HuH-7 (cell line): ENCODE measurements around the gene HTR4.
"Not testable (repeated sequence)": the region's sequence is repeated elsewhere in the genome, so short reads cannot be mapped to it uniquely, and the experiment has no call there.

Experiments used
- DNase-seq: peaks from one replicate; pipeline ENCODE4 v3.0.0; 2011; ENCODE audit warnings: low spot score

Gene HTR4, protein sequence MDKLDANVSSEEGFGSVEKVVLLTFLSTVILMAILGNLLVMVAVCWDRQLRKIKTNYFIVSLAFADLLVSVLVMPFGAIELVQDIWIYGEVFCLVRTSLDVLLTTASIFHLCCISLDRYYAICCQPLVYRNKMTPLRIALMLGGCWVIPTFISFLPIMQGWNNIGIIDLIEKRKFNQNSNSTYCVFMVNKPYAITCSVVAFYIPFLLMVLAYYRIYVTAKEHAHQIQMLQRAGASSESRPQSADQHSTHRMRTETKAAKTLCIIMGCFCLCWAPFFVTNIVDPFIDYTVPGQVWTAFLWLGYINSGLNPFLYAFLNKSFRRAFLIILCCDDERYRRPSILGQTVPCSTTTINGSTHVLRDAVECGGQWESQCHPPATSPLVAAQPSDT

DNA sequence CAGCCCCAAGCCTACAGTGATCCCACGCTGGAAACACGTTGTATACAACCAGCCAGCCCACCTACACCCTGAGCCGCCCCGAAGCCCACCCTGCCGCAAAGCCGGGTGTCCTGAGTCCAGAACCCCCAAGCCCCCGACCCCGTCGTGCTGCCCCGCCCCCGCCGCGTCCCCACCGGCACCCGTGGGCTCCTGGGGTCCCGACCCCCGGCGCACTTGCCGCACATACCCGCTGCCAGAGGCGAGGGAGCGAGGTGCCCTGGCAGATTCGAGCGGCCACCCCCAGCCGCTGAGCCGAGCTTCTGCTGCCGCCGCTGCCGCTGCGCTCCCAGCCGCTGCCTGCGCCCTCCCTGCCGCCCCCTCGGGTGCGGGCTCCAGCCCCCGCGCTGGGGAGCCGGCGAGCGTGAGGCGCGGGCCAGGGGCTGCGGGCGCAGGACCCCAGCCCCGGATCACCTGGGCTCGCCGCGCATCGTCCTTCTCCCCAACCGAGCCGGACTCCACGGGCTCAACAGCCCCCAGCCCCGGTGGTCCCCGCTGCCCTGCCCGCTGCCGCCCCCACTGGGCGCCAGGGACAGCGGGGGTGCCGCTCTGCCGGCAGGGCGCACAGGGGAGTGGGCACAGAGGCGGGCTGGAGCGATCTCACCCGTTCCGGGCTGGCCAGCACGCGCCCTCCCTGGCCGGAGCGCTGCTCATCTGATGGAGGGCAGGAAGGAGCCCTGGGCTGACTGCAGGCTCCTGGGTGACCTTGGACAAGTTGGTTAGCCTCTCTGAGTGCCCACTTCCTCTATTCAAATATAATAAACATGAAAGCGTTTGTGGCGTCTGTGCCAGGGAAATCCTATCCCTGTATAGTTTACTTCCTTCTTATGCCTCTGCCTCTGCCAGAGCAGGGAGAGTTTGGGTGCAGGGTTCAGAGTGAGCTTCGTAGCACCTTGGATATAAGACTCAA is at the start of gene HTR4:
Gene HTR4, minus strand, starts transcription at position 692 of the 946 bp plus-strand sequence. CDS start 17,513 bp downstream, outside the sequence.
- DNase-seq = no peak

DNA sequence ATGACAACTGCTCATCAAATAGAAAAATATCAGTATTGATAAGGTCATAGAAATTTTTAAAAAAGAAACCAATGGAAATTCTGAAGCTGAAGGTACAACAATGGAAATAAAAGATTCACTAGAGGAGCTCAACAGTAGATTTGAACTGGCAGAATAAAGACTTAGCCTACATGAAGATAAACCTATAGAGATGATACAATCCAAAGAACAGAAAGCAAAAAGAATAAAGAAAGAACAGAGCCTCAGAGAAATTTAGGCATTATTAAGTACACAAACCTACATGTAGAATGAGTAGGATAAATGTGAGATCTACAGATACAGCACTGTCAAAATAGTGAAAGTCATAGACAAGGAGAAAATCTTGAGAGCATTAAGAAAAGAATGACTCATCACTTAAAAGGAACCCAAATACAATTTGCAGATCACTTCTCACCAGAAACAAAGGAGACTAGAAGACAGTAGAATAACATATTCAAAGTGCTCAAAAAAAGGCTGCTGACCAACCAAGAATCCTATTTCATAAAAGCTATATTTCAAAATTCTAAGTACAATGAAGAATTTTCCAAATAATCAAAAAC is 47.8 kb upstream of the HTR4 start:
- DNase-seq = no peak

DNA sequence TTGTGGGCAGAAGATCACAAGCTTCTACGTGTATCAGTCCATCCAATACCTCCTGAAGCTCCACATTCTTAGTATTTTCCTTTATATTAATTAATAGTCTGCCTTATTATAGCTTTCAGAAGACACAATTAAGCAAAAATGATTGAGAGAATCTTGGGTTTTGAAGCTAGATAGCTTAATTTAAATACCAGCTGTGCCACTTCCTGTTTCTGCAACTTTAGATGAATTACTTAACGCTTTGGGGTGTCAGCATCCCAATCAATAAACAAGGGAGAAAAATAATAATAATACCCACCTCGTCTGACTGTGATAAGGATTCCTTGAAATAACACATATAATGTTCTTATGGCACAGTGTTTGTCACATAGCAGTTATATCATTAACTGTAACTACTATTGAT is 44.7 kb upstream of the HTR4 start:
- no peak for DNase-seq

DNA sequence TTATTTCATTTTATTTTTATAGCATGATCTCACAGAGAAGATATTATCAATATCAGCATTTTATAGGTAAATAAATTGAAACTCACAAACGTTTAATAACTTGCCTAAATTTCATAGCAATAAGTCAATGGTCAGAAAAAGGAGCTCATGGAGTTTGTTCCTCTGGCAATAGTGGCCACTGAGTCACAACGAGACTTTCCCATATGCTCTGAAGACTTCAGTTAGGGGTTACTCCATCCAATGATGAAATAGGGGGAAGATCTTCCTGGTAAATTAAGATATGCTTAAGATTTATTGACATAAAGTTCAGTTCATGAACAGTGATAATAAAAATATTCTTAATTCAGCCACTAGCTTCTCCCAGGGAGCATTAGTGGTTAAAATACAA is 43.5 kb upstream of the HTR4 start:
- no peak for DNase-seq

DNA sequence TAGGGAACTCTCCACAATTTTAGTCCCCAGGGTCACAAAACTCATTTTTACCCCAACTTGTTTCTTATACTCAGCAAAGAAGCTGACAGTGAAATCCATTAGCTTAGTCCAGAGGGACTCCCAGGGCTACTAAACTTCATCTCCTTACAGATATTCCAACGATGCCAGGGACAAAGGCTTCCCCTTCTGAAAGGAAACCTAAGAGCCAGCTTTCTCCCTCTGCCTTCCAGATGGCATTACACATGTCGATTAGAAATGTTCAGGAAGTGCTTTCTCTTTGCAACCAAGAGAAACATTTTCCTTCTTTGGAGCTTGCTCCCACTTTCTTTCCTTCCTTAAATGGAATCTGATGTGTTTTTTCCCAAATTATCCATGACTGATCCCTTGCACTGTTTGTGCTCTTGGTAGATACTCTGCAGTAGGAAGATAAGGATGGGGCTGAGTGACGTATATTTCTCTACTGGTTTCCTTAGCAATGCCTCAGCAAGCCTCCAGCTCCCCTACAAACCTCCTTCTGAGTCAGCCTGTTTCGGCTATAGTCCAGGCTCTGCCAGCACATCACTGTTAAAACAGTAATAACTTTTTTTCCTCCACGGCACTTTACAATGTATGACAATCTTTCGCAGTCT is 43.0 kb upstream of the HTR4 start:
- no peak for DNase-seq

DNA sequence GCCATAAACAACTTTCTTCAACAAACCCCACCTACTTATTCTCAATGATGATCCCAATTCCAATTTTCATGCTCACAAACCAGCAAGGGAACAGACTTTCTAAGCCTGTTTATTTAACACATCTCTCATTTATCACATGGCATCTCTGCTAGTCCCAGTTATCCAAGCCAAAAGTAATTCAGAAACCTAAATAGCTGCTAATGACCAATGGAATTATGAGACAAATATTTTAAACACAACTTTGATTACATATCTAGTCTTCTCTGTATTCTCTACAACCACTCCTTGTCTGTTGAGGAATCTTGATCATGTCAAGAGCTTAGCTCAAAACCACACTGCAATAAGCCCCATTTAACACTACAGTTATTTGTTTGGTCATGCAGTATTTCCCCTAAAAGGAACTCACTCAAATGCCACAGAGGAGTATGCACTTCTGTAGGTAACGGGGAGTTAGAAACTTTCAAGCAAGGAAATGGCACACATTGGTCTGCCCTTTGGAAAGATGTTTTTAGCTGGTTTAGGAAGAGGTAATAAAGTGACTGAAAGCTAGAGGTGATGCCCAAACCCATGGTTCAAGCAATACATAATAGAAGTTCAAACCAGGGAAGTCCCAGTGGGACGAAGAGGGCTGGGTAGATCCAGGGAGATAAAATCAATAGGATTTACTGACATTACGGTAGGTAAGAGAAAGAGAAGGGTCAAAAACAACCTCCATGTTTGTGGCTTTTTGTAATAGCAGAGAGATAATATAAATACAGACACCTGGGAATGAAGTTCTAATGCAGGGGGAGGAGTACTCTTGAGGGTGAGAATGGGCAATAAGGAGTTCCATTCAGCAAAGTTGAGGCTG is 42.1 kb upstream of the HTR4 start:
- no peak for DNase-seq

DNA sequence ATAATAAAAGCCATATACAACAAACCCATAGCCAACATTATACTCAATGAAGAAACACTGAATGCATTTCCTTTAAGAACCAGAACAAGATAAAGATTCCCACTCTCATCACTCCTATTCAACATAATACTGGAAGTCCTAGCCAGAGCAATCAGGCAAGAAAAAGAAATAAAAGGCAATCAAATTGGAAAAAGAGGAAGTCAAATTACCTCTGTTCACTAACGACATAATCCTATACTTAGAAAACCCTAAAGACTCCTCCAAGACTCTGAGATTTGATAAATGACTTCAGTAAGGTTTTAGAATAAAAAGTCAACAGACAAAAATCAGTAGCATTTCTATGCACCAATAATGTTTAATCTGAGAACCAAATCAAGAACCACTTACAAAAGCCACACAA is 36.6 kb upstream of the HTR4 start:
- no peak for DNase-seq

DNA sequence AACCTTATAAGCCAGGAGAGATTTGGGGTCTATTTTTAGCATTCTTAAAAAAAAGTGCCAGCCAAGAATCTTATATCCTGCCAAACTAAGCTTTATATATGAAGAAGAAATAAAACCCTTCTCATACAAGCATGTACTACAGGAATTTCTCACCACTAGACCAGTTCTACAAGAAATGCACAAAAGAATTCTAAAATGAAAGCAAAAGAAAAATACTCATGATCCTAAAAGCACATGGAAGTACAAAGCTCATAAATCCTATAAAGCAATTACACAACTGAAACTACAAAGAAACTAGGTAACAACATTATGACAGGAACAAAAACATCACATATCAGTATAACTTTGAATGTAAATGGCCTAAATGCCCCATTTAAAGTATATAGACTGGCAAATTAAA is 34.5 kb upstream of the HTR4 start:
- no peak for DNase-seq

DNA sequence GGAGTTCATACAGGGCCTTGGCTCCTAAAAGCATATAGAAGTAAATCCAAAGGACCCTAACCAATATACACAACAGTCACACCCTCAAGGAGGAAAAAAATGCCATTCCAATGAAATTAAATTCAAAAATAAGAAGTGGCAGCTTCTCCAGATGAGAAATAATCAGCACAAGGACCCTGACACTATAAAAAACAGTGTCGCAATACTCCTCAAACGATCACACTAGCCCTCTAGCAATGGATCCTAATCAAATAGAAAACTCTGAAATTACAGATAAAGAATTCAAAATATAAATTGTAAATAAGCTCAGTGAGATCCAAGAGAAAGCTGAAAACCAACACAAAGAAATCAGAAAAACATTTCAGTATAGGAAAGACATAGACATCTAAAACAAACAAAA is 33.5 kb upstream of the HTR4 start:
- no peak for DNase-seq

DNA sequence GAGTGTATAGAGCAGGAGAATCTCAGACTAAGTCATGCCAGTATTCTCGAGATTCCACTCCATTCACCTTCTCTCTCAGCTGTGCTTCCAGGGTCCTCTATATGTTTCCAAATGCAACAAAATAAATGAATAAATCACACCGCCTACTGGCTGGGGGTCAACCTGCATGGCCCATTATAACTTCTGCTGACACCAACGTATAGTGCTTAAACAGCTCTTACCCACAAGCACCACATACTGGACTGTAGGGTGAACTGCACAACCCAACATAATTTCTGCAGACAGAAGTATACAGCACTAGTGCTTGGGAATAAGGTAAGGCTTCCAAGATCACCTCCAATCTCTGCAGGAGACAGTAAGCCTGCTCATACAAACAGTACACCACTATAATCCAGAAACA is 33.1 kb upstream of the HTR4 start:
- DNase-seq = peak; percentile 11

DNA sequence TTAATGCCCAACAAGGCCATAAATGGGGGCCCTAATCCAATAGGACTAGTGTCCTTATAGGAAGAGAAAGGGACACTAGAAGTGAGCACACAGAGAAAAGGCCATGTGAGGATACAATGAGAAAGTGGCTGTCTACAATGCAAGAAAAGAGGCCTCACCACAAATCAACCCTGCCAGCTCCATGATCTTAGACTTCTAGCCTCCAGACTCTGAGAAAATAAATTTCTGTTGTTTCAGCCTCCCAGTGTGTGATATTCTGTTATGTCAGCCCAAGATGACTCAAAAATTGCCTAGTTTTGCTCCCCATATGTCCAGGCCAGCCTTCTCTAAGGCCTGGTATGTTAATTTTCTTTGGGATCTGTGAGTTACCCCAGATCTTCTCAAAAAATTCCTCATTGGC is 32.3 kb upstream of the HTR4 start:
- DNase-seq = no peak

DNA sequence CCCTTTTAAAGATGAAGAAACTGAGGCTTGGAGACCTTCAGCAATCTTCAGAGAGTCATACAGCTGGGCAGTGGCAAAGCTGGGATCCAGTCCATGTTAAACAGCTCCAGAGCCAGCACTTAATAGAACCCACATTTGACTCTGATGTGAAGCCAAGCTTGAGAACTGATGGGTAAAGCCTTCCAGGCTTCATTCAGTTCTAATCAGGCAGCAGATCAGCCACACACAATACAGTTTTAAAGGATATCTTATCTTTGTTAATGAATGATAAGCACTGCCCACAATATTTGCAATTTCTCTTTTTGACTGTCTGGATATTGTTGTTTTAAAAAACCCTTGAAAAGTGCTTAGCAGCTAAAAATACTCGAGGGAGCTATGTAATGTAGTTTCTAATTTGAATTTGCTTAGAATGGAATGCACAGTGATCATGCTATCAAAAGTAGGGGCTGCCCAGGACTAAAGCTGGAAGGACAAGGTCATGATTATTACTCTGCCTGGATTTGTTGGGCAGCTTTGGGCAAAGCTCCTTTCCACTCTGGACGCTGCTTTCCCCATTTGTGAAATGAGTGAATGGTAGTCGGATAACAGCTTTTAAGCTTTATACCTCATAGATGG is 31.3 kb upstream of the HTR4 start:
- DNase-seq = no peak

DNA sequence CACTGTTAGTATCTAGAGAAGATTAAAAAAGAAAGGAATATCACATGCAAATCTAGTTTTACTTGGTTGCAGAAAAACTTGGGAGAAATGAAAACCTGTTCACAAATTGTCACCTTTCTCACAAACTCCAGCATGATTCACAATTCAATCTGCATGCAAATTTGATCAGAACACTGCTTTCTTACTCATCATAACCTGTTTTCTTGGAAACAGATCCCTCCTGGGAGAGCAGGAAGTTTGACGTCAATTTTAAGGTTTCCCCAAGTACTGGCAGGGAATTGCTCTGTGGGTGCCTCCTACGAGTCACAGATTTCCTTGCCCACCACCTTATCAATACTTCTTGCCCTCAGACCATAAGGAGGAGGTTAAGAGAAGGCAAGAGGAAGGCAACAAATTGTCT is 30.2 kb upstream of the HTR4 start:
- no peak for DNase-seq

DNA sequence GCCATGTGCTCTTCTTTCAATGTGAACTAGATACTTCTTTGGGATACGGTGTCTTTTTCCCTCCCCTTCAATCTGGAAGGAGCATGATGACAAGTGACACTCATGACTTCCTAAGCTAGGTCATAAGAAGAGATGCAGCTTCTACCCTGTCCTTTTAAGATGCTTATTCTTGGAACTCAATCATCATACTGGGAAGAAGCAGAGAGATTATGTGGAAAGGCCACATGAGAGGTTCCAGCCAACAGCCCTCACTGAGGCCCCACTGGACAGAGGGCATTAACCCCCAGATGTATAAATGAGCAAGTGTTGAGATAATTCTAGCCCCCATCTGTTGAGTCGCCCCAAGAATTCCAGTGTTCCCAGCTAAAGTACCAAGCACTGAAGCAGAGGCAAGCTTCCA is 29.3 kb upstream of the HTR4 start:
- no peak for DNase-seq

DNA sequence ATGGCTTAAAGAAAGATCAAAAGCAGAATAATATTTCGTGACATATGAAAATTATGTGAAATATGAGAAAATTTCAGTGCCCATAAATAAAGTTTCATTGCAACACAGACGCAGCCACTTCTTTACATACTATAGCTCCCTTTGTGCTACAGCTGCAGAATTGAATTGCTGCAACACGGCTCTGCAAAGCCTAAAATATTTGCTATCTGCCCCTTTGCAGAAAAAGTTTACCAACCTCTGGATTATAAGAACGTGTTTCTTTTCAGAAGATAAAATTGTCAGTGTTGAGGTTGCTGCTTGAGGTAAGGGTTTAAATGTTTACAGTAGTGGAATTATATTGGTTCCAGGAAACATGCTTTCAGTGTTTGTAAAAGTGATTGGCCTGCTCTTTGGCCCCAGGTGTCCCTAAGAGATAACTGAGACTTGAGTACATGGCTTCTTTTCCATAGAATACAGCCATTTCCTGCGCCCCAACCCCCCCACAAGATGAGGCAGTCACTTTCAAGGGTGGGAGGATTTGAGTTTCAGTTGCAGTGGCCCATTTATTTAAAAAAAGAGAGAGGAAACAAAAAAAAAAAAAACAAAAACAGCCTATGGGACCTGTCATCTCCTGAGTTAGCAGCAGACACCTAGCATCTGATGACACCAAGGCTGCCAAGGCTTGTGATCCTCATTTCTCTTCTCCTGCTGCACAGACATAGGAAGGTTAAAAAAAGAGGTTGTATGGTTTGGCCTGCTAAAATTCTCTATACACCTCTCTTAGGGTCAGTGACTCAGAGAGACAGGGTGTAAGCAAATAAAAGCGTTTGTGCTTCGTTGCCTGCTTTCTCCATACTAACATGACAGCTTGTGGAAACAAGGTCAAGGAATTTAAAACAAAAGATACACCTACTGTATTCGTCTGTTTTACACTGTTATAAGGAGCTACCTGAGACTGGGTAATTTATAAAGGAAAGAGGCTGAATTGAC is 28.0 kb upstream of the HTR4 start:
- DNase-seq = no peak

DNA sequence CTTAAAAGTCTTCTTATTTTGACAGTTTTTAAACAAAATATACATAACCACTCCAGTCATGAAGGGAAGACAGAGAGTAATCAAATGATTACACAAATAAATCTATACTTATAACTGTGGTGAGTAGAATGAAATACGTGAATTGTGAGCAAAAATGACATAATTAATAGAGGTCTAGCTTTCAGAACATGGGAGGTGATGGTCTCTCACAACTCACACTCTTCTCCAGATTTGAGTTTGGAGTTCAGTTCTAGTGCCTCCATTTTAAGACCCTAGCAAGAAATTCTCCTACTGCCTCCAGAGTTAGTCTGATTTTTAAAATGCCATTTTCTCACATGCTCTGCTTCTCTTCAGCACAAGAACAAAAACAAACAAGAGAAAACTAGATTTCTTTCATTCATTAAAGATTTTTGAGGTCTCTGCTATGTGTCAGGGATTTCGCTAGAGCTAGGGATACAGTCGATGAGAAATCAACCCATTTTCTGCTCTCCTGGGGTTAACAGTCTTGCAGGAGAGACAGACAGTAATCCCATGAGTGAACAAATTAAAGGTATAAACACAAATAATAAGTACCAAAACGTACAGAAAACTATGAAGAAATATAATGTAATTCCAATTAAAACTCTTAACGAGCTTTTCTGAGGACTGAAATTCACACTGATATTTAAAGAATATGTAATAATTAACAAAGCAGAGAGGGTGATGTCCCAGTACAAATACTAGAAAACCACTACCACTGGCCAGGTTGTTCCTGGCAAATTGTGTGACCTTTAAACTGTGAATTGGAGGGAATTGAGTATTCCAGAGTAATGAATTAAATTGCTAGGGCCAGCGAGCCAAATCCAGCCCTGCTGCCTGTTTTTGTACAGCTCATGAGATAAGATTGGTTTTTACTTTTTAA is 27.1 kb upstream of the HTR4 start:
- no peak for DNase-seq

DNA sequence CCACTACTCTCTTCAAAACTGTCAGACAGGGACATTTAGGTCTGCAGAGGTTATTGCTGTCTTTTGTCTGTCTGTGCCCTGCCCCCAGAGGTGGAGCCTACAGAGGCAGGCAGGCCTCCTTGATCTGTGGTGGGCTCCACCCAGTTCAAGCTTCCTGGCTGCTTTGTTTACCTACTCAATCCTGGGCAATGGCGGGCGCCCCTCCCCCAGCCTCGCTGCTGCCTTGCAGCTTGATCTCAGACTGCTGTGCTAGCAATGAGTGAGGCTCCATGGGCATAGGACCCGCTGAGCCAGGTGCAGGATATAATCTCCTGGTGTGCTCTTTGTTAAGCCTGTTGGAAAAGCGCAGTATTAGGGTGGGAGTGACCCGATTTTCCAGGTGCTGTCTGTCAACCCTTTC is 19.4 kb upstream of the HTR4 start:
- DNase-seq = not testable (repeated sequence)

DNA sequence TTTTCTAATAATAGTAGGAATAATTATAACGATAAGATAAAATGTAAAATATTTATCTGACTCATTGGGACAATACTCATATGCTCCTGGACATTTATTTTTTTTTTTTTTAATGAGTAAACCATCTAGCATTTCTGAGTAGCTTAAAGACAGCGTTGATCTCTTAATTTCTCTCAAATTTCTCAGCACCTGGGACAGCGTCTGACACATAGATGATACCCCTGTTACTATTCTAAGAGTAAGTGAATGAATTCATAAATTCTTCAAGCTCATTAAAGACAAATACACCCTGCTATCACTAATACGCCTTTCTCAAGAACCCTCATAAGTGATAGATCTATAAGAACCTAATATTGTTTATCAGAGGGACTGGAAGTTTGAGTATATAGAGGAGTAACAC is 12.0 kb upstream of the HTR4 start:
- DNase-seq = no peak

DNA sequence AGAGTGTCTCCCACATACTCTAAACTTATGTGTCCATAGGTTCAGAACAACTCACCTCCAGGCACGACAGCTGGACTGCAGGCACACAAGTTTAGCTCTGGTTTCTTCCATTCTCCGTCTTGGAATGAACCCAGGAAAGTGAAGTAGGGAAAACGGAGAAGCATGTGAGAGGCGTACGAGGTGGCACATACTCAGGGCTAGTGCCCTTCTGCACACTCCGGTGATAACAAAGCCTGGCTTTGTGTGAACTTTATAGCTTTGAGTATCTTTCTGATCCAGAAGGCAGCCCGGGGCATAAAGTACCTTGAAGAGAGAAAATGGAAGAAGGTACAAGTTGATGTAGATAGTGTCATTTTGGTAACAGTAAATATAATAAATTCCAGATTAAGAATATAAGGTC is 11.1 kb upstream of the HTR4 start:
- DNase-seq = no peak
